IMR-90 (cell line): ENCODE data around the gene ACP4. TPM values are rescaled to one million over a fixed set of nuclear protein-coding genes. Genes with fewer than 3 reads are reported as not detected.
"Not testable (repeated sequence)": the region's sequence is repeated elsewhere in the genome, so short reads cannot be mapped to it uniquely, and the experiment has no call there.

ENCODE experiments used
- ATAC-seq: fragments of 200-7000 bp; cut with Tn5 transposase; 2 replicates; pipeline ENCODE4 v1.9.1; 2020; ENCODE audit warnings: low read depth, mild to moderate bottlenecking, moderate library complexity
- BruUV-seq: library from RNA; stranded (reverse); fragments of 400-500 nt; replicated peaks from 2 replicates; lab custom pipeline; 2021; lab: Mats Ljungman, UMichigan
- CTCF ChIA-PET: fragments of 300-600 bp; formaldehyde crosslinking; extraction: SDS; loops from one replicate; lab custom pipeline; 2021; ENCODE audit warnings: antibody characterized with exemption; lab: Yijun Ruan, JAX
- POLR2A ChIA-PET: fragments of 300-600 bp; sonication (Branson Sonifier 250); formaldehyde crosslinking; loops from one replicate; lab custom pipeline; 2022; ENCODE audit warnings: antibody characterized with exemption; ENCODE audit not compliant: unreplicated experiment; lab: Charles Lee
- DNase-seq: peaks from one replicate; pipeline ENCODE4 v3.0.0; 2013
- H2AFZ ChIP-seq: replicated peaks from 2 replicates; pipeline ENCODE3; 2013; ENCODE audit warnings: low read length, mild to moderate bottlenecking; ENCODE audit not compliant: poor library complexity
- H2AK5ac ChIP-seq: 2 replicates; pipeline ENCODE4 v1.6.1; 2013; ENCODE audit warnings: low read depth, low read length, inconsistent platforms
- H2AK9ac ChIP-seq: replicated peaks from 2 replicates; pipeline ENCODE3; 2013; ENCODE audit warnings: mild to moderate bottlenecking, low read depth, low read length, moderate library complexity; ENCODE audit not compliant: poor library complexity
- H2BK120ac ChIP-seq: 2 replicates; pipeline ENCODE4 v1.6.1; 2013; ENCODE audit warnings: low read depth, low read length, inconsistent platforms
- H2BK15ac ChIP-seq: 3 replicates; pipeline ENCODE4 v1.6.1; 2013; ENCODE audit warnings: low read depth, low read length, inconsistent platforms
- H2BK20ac ChIP-seq: 2 replicates; pipeline ENCODE4 v1.6.1; 2013; ENCODE audit warnings: low read depth, mild to moderate bottlenecking, inconsistent platforms, low read length, moderate library complexity
- H2BK5ac ChIP-seq: 2 replicates; pipeline ENCODE4 v1.6.1; 2013; ENCODE audit warnings: mild to moderate bottlenecking, low read depth, low read length, inconsistent platforms; ENCODE audit not compliant: poor library complexity, severe bottlenecking
- H3K14ac ChIP-seq: replicated peaks from 2 replicates; pipeline ENCODE4 v1.6.1; 2013; ENCODE audit warnings: low read depth, low read length, inconsistent platforms
- H3K18ac ChIP-seq: 2 replicates; pipeline ENCODE4 v1.6.1; 2013; ENCODE audit warnings: low read depth, low read length, control low read depth
- H3K23ac ChIP-seq: 2 replicates; pipeline ENCODE4 v1.6.1; 2013; ENCODE audit warnings: low read depth, low read length, inconsistent platforms
- H3K27ac ChIP-seq: 2 replicates; pipeline ENCODE4 v1.5.1; 2013; ENCODE audit warnings: mild to moderate bottlenecking, control low read depth, low read length; ENCODE audit not compliant: insufficient read depth
- H3K27me3 ChIP-seq: 2 replicates; pipeline ENCODE4 v1.6.1; 2013; ENCODE audit warnings: low read length; ENCODE audit not compliant: control insufficient read depth, insufficient read depth
- H3K36me3 ChIP-seq: 2 replicates; pipeline ENCODE4 v1.6.1; 2013; ENCODE audit warnings: low read length, mixed read lengths; ENCODE audit not compliant: control insufficient read depth, insufficient read depth
- H3K4ac ChIP-seq: 2 replicates; pipeline ENCODE4 v1.6.1; 2013; ENCODE audit warnings: low read depth, low read length, inconsistent platforms
- H3K4me1 ChIP-seq: 2 replicates; pipeline ENCODE4 v1.6.1; 2013; ENCODE audit warnings: low read length, mixed read lengths; ENCODE audit not compliant: control insufficient read depth, insufficient read depth
- H3K4me2 ChIP-seq: 2 replicates; pipeline ENCODE4 v1.6.1; 2013; ENCODE audit warnings: low read depth, mild to moderate bottlenecking, control low read depth, low read length, moderate library complexity
- H3K4me3 ChIP-seq: 2 replicates; pipeline ENCODE4 v1.5.1; 2013; ENCODE audit warnings: low read depth, mild to moderate bottlenecking, control low read depth, low read length, moderate library complexity; ENCODE audit not compliant: insufficient read depth
- H3K56ac ChIP-seq: 2 replicates; pipeline ENCODE4 v1.6.1; 2013; ENCODE audit warnings: low read length, inconsistent platforms; ENCODE audit not compliant: insufficient read depth; ENCODE audit errors: extremely low read depth
- H3K79me1 ChIP-seq, 2 experiments: 2 replicates each; pipeline ENCODE4 v1.6.1; 2013; ENCODE audit warnings: low read length in 2 of 2, inconsistent platforms in 1 of 2, low read depth in 1 of 2
- H3K9ac ChIP-seq: 2 replicates; pipeline ENCODE4 v1.6.1; 2013; ENCODE audit warnings: low read depth, low read length, control low read depth
- H3K9me1 ChIP-seq: 2 replicates; pipeline ENCODE4 v1.6.1; 2013; ENCODE audit warnings: low read length, inconsistent platforms; ENCODE audit not compliant: insufficient read depth
- H3K9me3 ChIP-seq: 2 replicates; pipeline ENCODE4 v1.6.1; 2013; ENCODE audit warnings: low read length; ENCODE audit not compliant: control insufficient read depth, insufficient read depth
- H4K20me1 ChIP-seq: 2 replicates; pipeline ENCODE4 v1.6.1; 2013; ENCODE audit warnings: low read length, inconsistent platforms; ENCODE audit not compliant: insufficient read depth
- H4K5ac ChIP-seq: 2 replicates; pipeline ENCODE4 v1.6.1; 2013; ENCODE audit warnings: mild to moderate bottlenecking, low read depth, low read length, control low read depth
- H4K8ac ChIP-seq, 2 experiments: 2 replicates each; pipeline ENCODE4 v1.6.1; 2013; ENCODE audit warnings: low read depth in 2 of 2, low read length in 2 of 2, control low read depth in 1 of 2, inconsistent platforms in 1 of 2
- H4K91ac ChIP-seq: 2 replicates; pipeline ENCODE4 v1.6.1; 2013; ENCODE audit warnings: low read depth, low read length, inconsistent platforms; ENCODE audit not compliant: insufficient read depth
- WGBS, 2 experiments: methylation state at CpG; one replicate each; pipeline versions ENCODE4 v1.1.5 to v1.1.7; 2013; ENCODE audit warnings: missing lambda C conversion rate in 2 of 2; ENCODE audit not compliant: insufficient read length in 1 of 2; ENCODE audit errors: extremely low coverage in 2 of 2; 5-methylcytosine and 5-hydroxymethylcytosine counted together
- dilution Hi-C: fragments of 300-500 bp; cut with HindIII; formaldehyde crosslinking; loops from one replicate; pipeline ENCODE4 v1.14.3; 2018; ENCODE audit warnings: low sequenced_read_pairs; ENCODE audit not compliant: unreplicated experiment
- in situ Hi-C: fragments of 300-500 bp; cut with MboI; formaldehyde crosslinking; loops from 3 replicates; pipeline ENCODE4 v1.14.3; 2019; ENCODE audit warnings: low sequenced_read_pairs, inconsistent platforms, mixed read lengths
- intact Hi-C: fragments of 100-400 bp; cut with micrococcal nuclease; formaldehyde crosslinking; loops from 2 replicates; pipeline ENCODE4 v1.10.0; 2022
- polyA plus RNA-seq, 3 experiments: library from polyadenylated mRNA; depleted of rRNA; stranded (reverse); fragments of >200 nt; gene quantifications; 2 replicates each; pipeline ENCODE4 v1.2.3, GENCODE V29; 2012; ENCODE audit warnings: low replicate concordance in 1 of 3
- total RNA-seq: library from RNA; depleted of rRNA; stranded (reverse); fragments of >200 nt; gene quantifications from 2 replicates; pipeline ENCODE4 v1.2.3, GENCODE V29; 2012

ACP4 gene
- total and polyA plus RNA-seq, 2 of the 4 experiments (the other 2 are of a cell fraction): not detected

DNA sequence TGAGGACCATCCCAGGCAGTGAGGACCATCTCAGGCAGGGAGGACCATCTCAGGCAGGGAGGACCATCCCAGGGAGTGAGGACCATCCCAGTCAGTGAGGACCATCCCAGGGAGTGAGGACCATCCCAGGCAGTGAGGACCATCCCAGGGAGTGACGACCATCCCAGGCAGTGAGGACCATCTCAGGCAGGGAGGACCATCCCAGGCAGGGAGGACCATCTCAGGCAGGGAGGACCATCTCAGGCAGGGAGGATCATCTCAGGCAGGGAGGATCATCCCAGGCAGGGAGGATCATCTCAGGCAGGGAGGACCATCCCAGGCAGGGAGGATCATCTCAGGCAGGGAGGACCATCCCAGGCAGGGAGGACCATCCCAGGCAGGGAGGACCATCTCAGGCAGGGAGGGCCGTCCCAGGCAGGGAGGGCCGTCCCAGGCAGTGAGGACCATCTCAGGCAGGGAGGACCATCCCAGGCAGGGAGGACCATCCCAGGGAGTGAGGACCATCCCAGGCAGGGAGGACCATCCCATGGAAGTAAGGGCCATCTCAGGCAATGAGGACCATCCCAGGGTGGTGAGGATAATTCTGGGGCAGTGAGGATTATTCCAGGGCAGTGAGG, 21.5 kb downstream of the ACP4 start:
- intact Hi-C loops, CTCF ChIA-PET, H4K91ac ChIP-seq, H3K36me3 ChIP-seq, H4K5ac ChIP-seq, H3K79me1 ChIP-seq, BruUV-seq, POLR2A ChIA-PET, H3K4ac ChIP-seq, H3K18ac ChIP-seq, H4K20me1 ChIP-seq, ATAC-seq, H2BK20ac ChIP-seq, H3K27ac ChIP-seq, H4K8ac ChIP-seq, H2AFZ ChIP-seq, H3K9ac ChIP-seq, H3K23ac ChIP-seq, H2AK5ac ChIP-seq, H3K27me3 ChIP-seq, H2BK5ac ChIP-seq, in situ Hi-C loops, H3K4me1 ChIP-seq, H2BK15ac ChIP-seq, H3K4me2 ChIP-seq, H3K56ac ChIP-seq, H2AK9ac ChIP-seq, H2BK120ac ChIP-seq, dilution Hi-C loops, H3K14ac ChIP-seq, H3K9me3 ChIP-seq, DNase-seq, H3K4me3 ChIP-seq, H3K9me1 ChIP-seq: not testable (repeated sequence)
- WGBS, 2 experiments: 20% methylated on average over 1 of the region's 3 CpGs; no CpG with 5 or more reads in 1 of the 2 experiments
